ENCODE data around the gene NMRK2.
"Not testable (repeated sequence)": the region's sequence is repeated elsewhere in the genome, so short reads cannot be mapped to it uniquely, and the experiment has no call there.

NMRK2 gene

GRCh38 chr19:3944018-3944721 is 11.3 kb downstream of the NMRK2 start:
- no peaks in the 10 kb centered on the region for H3F3A ChIP-seq (ENCODE audit: control insufficient read depth, insufficient read depth)
- no peaks in the 10 kb centered on the region for H3K9me2 ChIP-seq (replicated peaks; ENCODE audit: control insufficient read depth, low read length)
- peaks cover 3% of the 10 kb centered on the region; the same call in 1 of the 2 replicates for H3K4me1 ChIP-seq (ENCODE audit: control insufficient read depth, low read length)
- no peak overlapping the region for H3K4me2 ChIP-seq (ENCODE audit: low read length)
- no peaks in the 10 kb centered on the region for H3K27me3 ChIP-seq (ENCODE audit: control insufficient read depth, low read length)
- H3K36me3 ChIP-seq (ENCODE audit: control insufficient read depth, low read length), result no peaks in the 10 kb centered on the region
- H3K79me2 ChIP-seq (ENCODE audit: control insufficient read depth, low read length), result no peaks in the 10 kb centered on the region
- no peaks in the 10 kb centered on the region for H4K20me1 ChIP-seq (ENCODE audit: control insufficient read depth, insufficient read depth, low read depth, low read length)
- H3K9me3 ChIP-seq (ENCODE audit: control insufficient read depth, insufficient read depth, low read length), result no peaks in the 10 kb centered on the region
- no peak overlapping the region for H3K4me3 ChIP-seq (ENCODE audit: low read length)
- TF ChIP-seq EZH2phosphoT487 (IDR thresholded peaks at IDR 0.05; ENCODE audit: borderline replicate concordance, low read length) (no peak), CTCF (IDR thresholded peaks at IDR 0.05; ENCODE audit: low read depth, low read length, poor library complexity, severe bottlenecking) (no peak)
- no peak overlapping the region for H3K27ac ChIP-seq (ENCODE audit: low read depth, low read length)

- H4K20me1 ChIP-seq (ENCODE audit: control insufficient read depth, insufficient read depth, low read depth, low read length), result no peaks in the 10 kb centered on the region
- H3F3A ChIP-seq (ENCODE audit: control insufficient read depth, insufficient read depth), result no peaks in the 10 kb centered on the region
- H3K4me3 ChIP-seq (ENCODE audit: low read length), result no peak overlapping the region
- H3K9me2 ChIP-seq (replicated peaks; ENCODE audit: control insufficient read depth, low read length), result no peaks in the 10 kb centered on the region
- H3K36me3 ChIP-seq (ENCODE audit: control insufficient read depth, low read length), result no peaks in the 10 kb centered on the region
- no peak for TF ChIP-seq CTCF (IDR thresholded peaks at IDR 0.05; ENCODE audit: low read depth, low read length, poor library complexity, severe bottlenecking)
- TF ChIP-seq EZH2phosphoT487 (IDR thresholded peaks at IDR 0.05; ENCODE audit: borderline replicate concordance, low read length), result no peak
- H3K4me2 ChIP-seq (ENCODE audit: low read length), result no peak overlapping the region
- H3K27me3 ChIP-seq (ENCODE audit: control insufficient read depth, low read length), result no peaks in the 10 kb centered on the region
- no peak overlapping the region for H3K27ac ChIP-seq (ENCODE audit: low read depth, low read length)
- peaks cover 3% of the 10 kb centered on the region for H3K4me1 ChIP-seq (ENCODE audit: control insufficient read depth, low read length)
- H3K79me2 ChIP-seq (ENCODE audit: control insufficient read depth, low read length), result no peaks in the 10 kb centered on the region
- H3K9me3 ChIP-seq (ENCODE audit: control insufficient read depth, insufficient read depth, low read length), result no peaks in the 10 kb centered on the region
Measured at GRCh38 chr19:3945838-3946237, 13.0 kb downstream of the NMRK2 start.

GRCh38 chr19:3947316-3947933 is 14.6 kb downstream of the NMRK2 start:
- not testable (repeated sequence) for H3K27me3 ChIP-seq (ENCODE audit: control insufficient read depth, low read length); H4K20me1 ChIP-seq (ENCODE audit: control insufficient read depth, insufficient read depth, low read depth, low read length); H3K4me3 ChIP-seq (ENCODE audit: low read length); H3F3A ChIP-seq (ENCODE audit: control insufficient read depth, insufficient read depth); H3K9me2 ChIP-seq (replicated peaks; ENCODE audit: control insufficient read depth, low read length); H3K27ac ChIP-seq (ENCODE audit: low read depth, low read length); H3K36me3 ChIP-seq (ENCODE audit: control insufficient read depth, low read length); H3K79me2 ChIP-seq (ENCODE audit: control insufficient read depth, low read length); H3K4me2 ChIP-seq (ENCODE audit: low read length); H3K4me1 ChIP-seq (ENCODE audit: control insufficient read depth, low read length); H3K9me3 ChIP-seq (ENCODE audit: control insufficient read depth, insufficient read depth, low read length)

- TF ChIP-seq EZH2phosphoT487 (IDR thresholded peaks at IDR 0.05; ENCODE audit: borderline replicate concordance, low read length), result no peak
- TF ChIP-seq CTCF (IDR thresholded peaks at IDR 0.05; ENCODE audit: low read depth, low read length, poor library complexity, severe bottlenecking), result no peak
- no peaks in the 10 kb centered on the region for H3K27me3 ChIP-seq (ENCODE audit: control insufficient read depth, low read length)
- H3K9me3 ChIP-seq (ENCODE audit: control insufficient read depth, insufficient read depth, low read length), result no peaks in the 10 kb centered on the region
- no peaks in the 10 kb centered on the region for H4K20me1 ChIP-seq (ENCODE audit: control insufficient read depth, insufficient read depth, low read depth, low read length)
- H3K27ac ChIP-seq (ENCODE audit: low read depth, low read length), result no peak overlapping the region
- H3K4me2 ChIP-seq (ENCODE audit: low read length), result no peak overlapping the region
- no peak overlapping the region for H3K4me3 ChIP-seq (ENCODE audit: low read length)
- H3F3A ChIP-seq (ENCODE audit: control insufficient read depth, insufficient read depth), result no peaks in the 10 kb centered on the region
- H3K9me2 ChIP-seq (replicated peaks; ENCODE audit: control insufficient read depth, low read length), result no peaks in the 10 kb centered on the region
- no peaks in the 10 kb centered on the region for H3K36me3 ChIP-seq (ENCODE audit: control insufficient read depth, low read length)
- H3K4me1 ChIP-seq (ENCODE audit: control insufficient read depth, low read length), result peaks cover 4% of the 10 kb centered on the region
- no peaks in the 10 kb centered on the region for H3K79me2 ChIP-seq (ENCODE audit: control insufficient read depth, low read length)
Measured at GRCh38 chr19:3949294-3949693, 16.4 kb downstream of the NMRK2 start.

All from DOHH2 (cell line).